RKO (cell line): ENCODE measurements around the gene PHACTR1.

Experiments
- DNase-seq: peaks from one replicate; pipeline ENCODE4 v3.0.0-alpha.2; 2016; ENCODE audit warnings: low spot score

PHACTR1 gene

GRCh38 chr6:13074415-13075140 lies 358.0 kb downstream of the PHACTR1 start:
- DNase-seq, result no peak

- DNase-seq, result no peak
These were observed 358.7 kb downstream of the PHACTR1 start for GRCh38 chr6:13075141-13075845.

GRCh38 chr6:13076575-13076974 lies 360.0 kb downstream of the PHACTR1 start:
- DNase-seq, result no peak

GRCh38 chr6:13077117-13077516 lies 360.6 kb downstream of the PHACTR1 start:
- DNase-seq, result no peak

- no peak for DNase-seq
These were observed 362.6 kb downstream of the PHACTR1 start for GRCh38 chr6:13079096-13079723.

GRCh38 chr6:13080462-13081188 lies 364.1 kb downstream of the PHACTR1 start:
- DNase-seq, result no peak

- DNase-seq, result no peak
These were observed 364.6 kb downstream of the PHACTR1 start for GRCh38 chr6:13081189-13081563.

GRCh38 chr6:13089296-13089994 lies 372.9 kb downstream of the PHACTR1 start:
- DNase-seq, result no peak

- no peak for DNase-seq
These were observed 374.6 kb downstream of the PHACTR1 start for GRCh38 chr6:13091192-13091591.

GRCh38 chr6:13094781-13095425 lies 378.3 kb downstream of the PHACTR1 start:
- DNase-seq, result no peak

- DNase-seq, result no peak
These were observed 379.5 kb downstream of the PHACTR1 start for GRCh38 chr6:13096084-13096483.

- no peak for DNase-seq
These were observed 380.9 kb downstream of the PHACTR1 start for GRCh38 chr6:13097454-13097853.

- no peak for DNase-seq
These were observed 381.4 kb downstream of the PHACTR1 start for GRCh38 chr6:13098006-13098405.

- peak; percentile 24 for DNase-seq
These were observed 382.4 kb downstream of the PHACTR1 start for GRCh38 chr6:13098793-13099570.

- DNase-seq, result peak; percentile 5
These were observed 383.2 kb downstream of the PHACTR1 start for GRCh38 chr6:13099771-13100170.

- no peak for DNase-seq
These were observed 384.8 kb downstream of the PHACTR1 start for GRCh38 chr6:13101409-13101808.

- no peak for DNase-seq
These were observed 385.4 kb downstream of the PHACTR1 start for GRCh38 chr6:13101985-13102384.

- no peak for DNase-seq
These were observed 386.6 kb downstream of the PHACTR1 start for GRCh38 chr6:13103169-13103568.

GRCh38 chr6:13105139-13105538 lies 388.6 kb downstream of the PHACTR1 start:
- DNase-seq, result no peak

- no peak for DNase-seq
These were observed 396.4 kb downstream of the PHACTR1 start for GRCh38 chr6:13112921-13113320.

- no peak for DNase-seq
These were observed 396.8 kb downstream of the PHACTR1 start for GRCh38 chr6:13113376-13113775.
